Glutamatergic neuron (in vitro differentiated cells): ENCODE results near the gene RET. TPM values are rescaled to one million over a fixed set of nuclear protein-coding genes. Genes with fewer than 3 reads are reported as not detected.

ENCODE experiments used
- DNase-seq: peaks from one replicate; pipeline ENCODE4 v3.0.0; 2022
- H3K27ac Mint-ChIP-seq: one replicate; pipeline ENCODE4 v1.8.0; 2020; ENCODE audit warnings: mild to moderate bottlenecking, mixed read lengths, inconsistent platforms; ENCODE audit not compliant: unreplicated experiment
- H3K27me3 Mint-ChIP-seq: one replicate; pipeline ENCODE4 v1.8.0; 2020; ENCODE audit warnings: mild to moderate bottlenecking, moderate library complexity, mixed read lengths, inconsistent platforms; ENCODE audit not compliant: unreplicated experiment
- H3K36me3 Mint-ChIP-seq: one replicate; pipeline ENCODE4 v1.8.0; 2020; ENCODE audit warnings: mild to moderate bottlenecking, mixed read lengths, inconsistent platforms; ENCODE audit not compliant: unreplicated experiment
- H3K4me1 Mint-ChIP-seq: one replicate; pipeline ENCODE4 v1.8.0; 2020; ENCODE audit warnings: mild to moderate bottlenecking, low read depth, mixed read lengths, inconsistent platforms; ENCODE audit not compliant: unreplicated experiment
- H3K4me3 Mint-ChIP-seq: one replicate; pipeline ENCODE4 v1.8.0; 2020; ENCODE audit warnings: mild to moderate bottlenecking, mixed read lengths, inconsistent platforms; ENCODE audit not compliant: unreplicated experiment
- H3K9me3 Mint-ChIP-seq: one replicate; pipeline ENCODE4 v1.8.0; 2020; ENCODE audit warnings: mild to moderate bottlenecking, moderate library complexity, mixed read lengths, inconsistent platforms; ENCODE audit not compliant: unreplicated experiment
- total RNA-seq: library from RNA; stranded (reverse); fragmentation: NEBNext Ultra II Directional; extraction: Animal tissue kit (Norgen Biotek cat#: 25700); gene quantifications from one replicate; pipeline ENCODE4 v1.2.1, GENCODE V29; 2021; ENCODE audit not compliant: unreplicated experiment
- TF ChIP-seq, protein P1 (sequence below): fragments of 200-600 bp; sonication (generic); IDR thresholded peaks from one replicate; pipeline ENCODE4 v1.5.0; 2021; ENCODE audit not compliant: partially characterized antibody, unreplicated experiment

RET gene
- total RNA-seq, 1 donor from 2014 or later, result 34.7 TPM

GRCh38 chr10:43073191-43073590 lies 3.7 kb upstream of the RET start:
- Mint-ChIP-seq H3K4me3 (no peak overlapping the region), H3K36me3 (no peaks in the 10 kb centered on the region), H3K27me3 (peaks cover 22% of the 10 kb centered on the region), H3K9me3 (peaks cover 7% of the 10 kb centered on the region), H3K4me1 (peaks cover 20% of the 10 kb centered on the region), H3K27ac (no peak overlapping the region)
- DNase-seq, result no peak
- TF ChIP-seq, protein P1, sequence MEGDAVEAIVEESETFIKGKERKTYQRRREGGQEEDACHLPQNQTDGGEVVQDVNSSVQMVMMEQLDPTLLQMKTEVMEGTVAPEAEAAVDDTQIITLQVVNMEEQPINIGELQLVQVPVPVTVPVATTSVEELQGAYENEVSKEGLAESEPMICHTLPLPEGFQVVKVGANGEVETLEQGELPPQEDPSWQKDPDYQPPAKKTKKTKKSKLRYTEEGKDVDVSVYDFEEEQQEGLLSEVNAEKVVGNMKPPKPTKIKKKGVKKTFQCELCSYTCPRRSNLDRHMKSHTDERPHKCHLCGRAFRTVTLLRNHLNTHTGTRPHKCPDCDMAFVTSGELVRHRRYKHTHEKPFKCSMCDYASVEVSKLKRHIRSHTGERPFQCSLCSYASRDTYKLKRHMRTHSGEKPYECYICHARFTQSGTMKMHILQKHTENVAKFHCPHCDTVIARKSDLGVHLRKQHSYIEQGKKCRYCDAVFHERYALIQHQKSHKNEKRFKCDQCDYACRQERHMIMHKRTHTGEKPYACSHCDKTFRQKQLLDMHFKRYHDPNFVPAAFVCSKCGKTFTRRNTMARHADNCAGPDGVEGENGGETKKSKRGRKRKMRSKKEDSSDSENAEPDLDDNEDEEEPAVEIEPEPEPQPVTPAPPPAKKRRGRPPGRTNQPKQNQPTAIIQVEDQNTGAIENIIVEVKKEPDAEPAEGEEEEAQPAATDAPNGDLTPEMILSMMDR, result no peak

DNA sequence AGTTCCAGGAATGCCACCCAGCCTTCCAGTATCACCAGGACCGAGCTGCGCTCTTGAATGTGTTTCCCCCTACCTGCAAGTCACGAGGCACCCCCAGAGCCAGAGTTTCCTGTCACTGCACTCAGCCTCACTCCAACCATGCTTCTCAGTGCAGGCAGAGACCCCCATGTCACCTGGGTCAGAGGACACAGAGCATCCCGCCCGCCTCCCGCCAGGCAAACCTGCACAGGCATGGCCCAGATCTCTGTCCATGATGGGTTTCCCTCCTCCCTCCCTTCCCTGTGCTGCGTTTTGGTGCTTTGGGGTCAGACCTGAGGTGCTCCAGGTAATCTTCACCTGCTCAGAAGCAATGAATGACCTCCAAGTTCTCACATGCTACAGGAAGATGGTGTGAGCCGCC lies 3.1 kb upstream of the RET start:
- Mint-ChIP-seq H3K27ac (no peak overlapping the region), H3K9me3 (peaks cover 8% of the 10 kb centered on the region), H3K36me3 (no peaks in the 10 kb centered on the region), H3K4me3 (no peak overlapping the region), H3K27me3 (peaks cover 22% of the 10 kb centered on the region), H3K4me1 (peaks cover 18% of the 10 kb centered on the region)
- TF ChIP-seq, protein P1, result no peak
- DNase-seq, result no peak

DNA sequence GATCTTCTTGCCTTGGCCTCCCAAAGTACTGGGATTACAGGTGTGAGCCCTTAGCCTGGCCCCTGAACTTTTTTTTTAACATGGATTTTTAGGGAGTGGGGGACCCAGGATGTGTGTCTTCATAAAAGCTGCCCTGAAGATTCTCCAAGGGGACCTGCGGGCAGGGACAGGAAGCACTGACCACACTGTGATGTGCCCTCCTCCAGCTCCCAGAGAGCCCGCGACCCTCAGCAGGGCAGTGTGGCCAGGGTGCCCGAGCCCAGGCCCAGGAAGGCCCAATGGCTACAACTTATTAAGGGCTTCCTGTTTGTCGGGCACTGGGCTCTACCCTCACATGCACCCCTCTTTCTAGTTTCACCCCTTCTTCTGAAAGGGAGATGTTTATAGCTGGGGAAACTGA lies 2.5 kb upstream of the RET start:
- H3K27ac Mint-ChIP-seq, result no peak overlapping the region
- peaks cover 23% of the 10 kb centered on the region for H3K27me3 Mint-ChIP-seq
- no peaks in the 10 kb centered on the region for H3K36me3 Mint-ChIP-seq
- peaks cover 11% of the 10 kb centered on the region for H3K4me1 Mint-ChIP-seq
- DNase-seq, result no peak
- TF ChIP-seq, protein P1, result no peak
- peaks cover 8% of the 10 kb centered on the region for H3K9me3 Mint-ChIP-seq
- no peak overlapping the region for H3K4me3 Mint-ChIP-seq

- Mint-ChIP-seq H3K9me3 (peaks cover 8% of the 10 kb centered on the region), H3K36me3 (no peaks in the 10 kb centered on the region), H3K4me3 (peak overlapping the region; percentile 42), H3K27me3 (peaks cover 26% of the 10 kb centered on the region), H3K4me1 (peaks cover 11% of the 10 kb centered on the region), H3K27ac (no peak overlapping the region)
- TF ChIP-seq, protein P1, result no peak
- DNase-seq, result no peak
Measured at GRCh38 chr10:43074827-43075611, 1.9 kb upstream of the RET start.

- DNase-seq, result no peak
- Mint-ChIP-seq H3K9me3 (peaks cover 8% of the 10 kb centered on the region), H3K36me3 (no peaks in the 10 kb centered on the region), H3K4me3 (peak overlapping the region; percentile 67), H3K27ac (no peak overlapping the region), H3K27me3 (peaks cover 25% of the 10 kb centered on the region), H3K4me1 (peaks cover 11% of the 10 kb centered on the region)
- TF ChIP-seq, protein P1, result peak; percentile 19
Measured at GRCh38 chr10:43075612-43076003, 1.3 kb upstream of the RET start.
